Measurements from ENCODE around the gene CYP1B1. TPM values are rescaled to one million over a fixed set of nuclear protein-coding genes. Genes with fewer than 3 reads are reported as not detected.
A peak's percentile ranks its signal among the peaks of the same experiment; 100 is the strongest.
"Not testable (repeated sequence)": the region's sequence is repeated elsewhere in the genome, so short reads cannot be mapped to it uniquely, and the experiment has no call there.

Gene CYP1B1
- polyA plus RNA-seq, 3 donors, result 105 to 120 (median 120) TPM

GRCh38 chr2:38085998-38086698, 10.2 kb upstream of the CYP1B1 start:
- not testable (repeated sequence) for DNase-seq (ENCODE audit: extremely low read depth in 1 of 11, low read depth in 9 of 11, low spot score in 4 of 11)

- not testable (repeated sequence) for DNase-seq (ENCODE audit: extremely low read depth in 1 of 11, low read depth in 9 of 11, low spot score in 4 of 11)
Measured at GRCh38 chr2:38084556-38084955, 8.6 kb upstream of the CYP1B1 start.

GRCh38 chr2:38082727-38083126, 6.8 kb upstream of the CYP1B1 start:
- not testable (repeated sequence) for DNase-seq (ENCODE audit: extremely low read depth in 1 of 11, low read depth in 9 of 11, low spot score in 4 of 11)

- DNase-seq (ENCODE audit: extremely low read depth in 1 of 11, low read depth in 9 of 11, low spot score in 4 of 11), result no peak
Measured at GRCh38 chr2:38080346-38080745, 4.4 kb upstream of the CYP1B1 start.

- DNase-seq (ENCODE audit: extremely low read depth in 1 of 11, low read depth in 9 of 11, low spot score in 4 of 11), result no peak
Measured at GRCh38 chr2:38079116-38080052, 3.4 kb upstream of the CYP1B1 start.

GRCh38 chr2:38077431-38077769, 1.4 kb upstream of the CYP1B1 start:
- no peak for DNase-seq (ENCODE audit: extremely low read depth in 1 of 11, low read depth in 9 of 11, low spot score in 4 of 11)

GRCh38 chr2:38076710-38077430, 919 bp upstream of the CYP1B1 start:
- DNase-seq (ENCODE audit: extremely low read depth in 1 of 11, low read depth in 9 of 11, low spot score in 4 of 11), result peak in 3 of 11 donors; percentile 65 to 80 (median 77)

GRCh38 chr2:38076152-38076709, 280 bp upstream of the CYP1B1 start:
- DNase-seq (ENCODE audit: extremely low read depth in 1 of 11, low read depth in 9 of 11, low spot score in 4 of 11), result peak in 8 of 11 donors; percentile 50 to 88 (median 81)

GRCh38 chr2:38074764-38075506, 1.0 kb downstream of the CYP1B1 start:
- DNase-seq (ENCODE audit: extremely low read depth in 1 of 11, low read depth in 9 of 11, low spot score in 4 of 11), result peak in 1 of 11 donors; percentile 43

GRCh38 chr2:38074058-38074763, 1.7 kb downstream of the CYP1B1 start:
- DNase-seq (ENCODE audit: extremely low read depth in 1 of 11, low read depth in 9 of 11, low spot score in 4 of 11), result peak in 1 of 11 donors; percentile 32

- DNase-seq (ENCODE audit: extremely low read depth in 1 of 11, low read depth in 9 of 11, low spot score in 4 of 11), result peak in 1 of 11 donors; percentile 25
Measured at GRCh38 chr2:38073211-38074057, 2.5 kb downstream of the CYP1B1 start.

GRCh38 chr2:38070438-38070837, 5.5 kb downstream of the CYP1B1 start:
- no peak for DNase-seq (ENCODE audit: extremely low read depth in 1 of 11, low read depth in 9 of 11, low spot score in 4 of 11)

- DNase-seq (ENCODE audit: extremely low read depth in 1 of 11, low read depth in 9 of 11, low spot score in 4 of 11), result peak in 1 of 11 donors; percentile 20
Measured at GRCh38 chr2:38068234-38068633, 7.7 kb downstream of the CYP1B1 start.

- peak in 1 of 11 donors; percentile 47 for DNase-seq (ENCODE audit: extremely low read depth in 1 of 11, low read depth in 9 of 11, low spot score in 4 of 11)
Measured at GRCh38 chr2:38066421-38067115, 9.4 kb downstream of the CYP1B1 start.

GRCh38 chr2:38065502-38066135, 10.3 kb downstream of the CYP1B1 start:
- no peak for DNase-seq (ENCODE audit: extremely low read depth in 1 of 11, low read depth in 9 of 11, low spot score in 4 of 11)
